Measurements from ENCODE around the gene XRCC5.

XRCC5 gene

GRCh38 chr2:216149741-216150140 is 40.6 kb downstream of the XRCC5 start:
- no peaks in the 10 kb centered on the region for H3K9me3 Mint-ChIP-seq
- no peak for ATAC-seq (replicated peaks; ENCODE audit: extremely low read depth, poor library complexity, severe bottlenecking)
- no peaks in the 10 kb centered on the region for H3K27me3 Mint-ChIP-seq
- H3K4me3 Mint-ChIP-seq: no peak overlapping the region
- peaks cover 39% of the 10 kb centered on the region for H3K4me1 Mint-ChIP-seq
- H3K27ac Mint-ChIP-seq (ENCODE audit: low read depth): no peak overlapping the region
- DNase-seq (ENCODE audit: low spot score in 2 of 2): no peak
- peaks cover 52% of the 10 kb centered on the region for H3K36me3 Mint-ChIP-seq (ENCODE audit: insufficient read depth)

GRCh38 chr2:216151313-216152025 is 42.3 kb downstream of the XRCC5 start:
- no peaks in the 10 kb centered on the region for H3K9me3 Mint-ChIP-seq
- no peak for ATAC-seq (replicated peaks; ENCODE audit: extremely low read depth, poor library complexity, severe bottlenecking)
- no peaks in the 10 kb centered on the region for H3K27me3 Mint-ChIP-seq
- peak overlapping the region; percentile 18 for H3K27ac Mint-ChIP-seq (ENCODE audit: low read depth)
- peaks cover 59% of the 10 kb centered on the region for H3K36me3 Mint-ChIP-seq (ENCODE audit: insufficient read depth)
- H3K4me3 Mint-ChIP-seq: no peak overlapping the region
- H3K4me1 Mint-ChIP-seq: peaks cover 44% of the 10 kb centered on the region
- no peak for DNase-seq (ENCODE audit: low spot score in 2 of 2)

- Mint-ChIP-seq H3K9me3 (no peaks in the 10 kb centered on the region), H3K27ac (ENCODE audit: low read depth) (peak overlapping the region; percentile 19), H3K27me3 (no peaks in the 10 kb centered on the region), H3K4me3 (no peak overlapping the region), H3K36me3 (ENCODE audit: insufficient read depth) (peaks cover 43% of the 10 kb centered on the region), H3K4me1 (peaks cover 40% of the 10 kb centered on the region)
- no peak for DNase-seq (ENCODE audit: low spot score in 2 of 2)
- ATAC-seq (replicated peaks; ENCODE audit: extremely low read depth, poor library complexity, severe bottlenecking): no peak
Observed at GRCh38 chr2:216155954-216156353, 46.8 kb downstream of the XRCC5 start.

GRCh38 chr2:216156822-216157221 is 47.7 kb downstream of the XRCC5 start:
- no peak for DNase-seq (ENCODE audit: low spot score in 2 of 2)
- Mint-ChIP-seq H3K4me3 (no peak overlapping the region), H3K27me3 (no peaks in the 10 kb centered on the region), H3K36me3 (ENCODE audit: insufficient read depth) (peaks cover 46% of the 10 kb centered on the region), H3K9me3 (no peaks in the 10 kb centered on the region), H3K4me1 (peaks cover 37% of the 10 kb centered on the region), H3K27ac (ENCODE audit: low read depth) (peak overlapping the region; percentile 51)
- no peak for ATAC-seq (replicated peaks; ENCODE audit: extremely low read depth, poor library complexity, severe bottlenecking)

- no peak for ATAC-seq (replicated peaks; ENCODE audit: extremely low read depth, poor library complexity, severe bottlenecking)
Observed at GRCh38 chr2:216159144-216159543, 50.0 kb downstream of the XRCC5 start.

GRCh38 chr2:216159646-216160045 is 50.5 kb downstream of the XRCC5 start:
- Mint-ChIP-seq H3K4me1 (peaks cover 32% of the 10 kb centered on the region), H3K9me3 (no peaks in the 10 kb centered on the region), H3K27ac (ENCODE audit: low read depth) (peak overlapping the region; percentile 85), H3K27me3 (no peaks in the 10 kb centered on the region), H3K36me3 (ENCODE audit: insufficient read depth) (peaks cover 59% of the 10 kb centered on the region), H3K4me3 (no peak overlapping the region)
- DNase-seq (ENCODE audit: low spot score in 2 of 2): no peak
- no peak for ATAC-seq (replicated peaks; ENCODE audit: extremely low read depth, poor library complexity, severe bottlenecking)

More at GRCh38 chr2:216159144-216159543, 50.0 kb downstream of the XRCC5 start:
- no peak overlapping the region for H3K4me3 Mint-ChIP-seq
- no peak for DNase-seq (ENCODE audit: low spot score in 2 of 2)
- H3K9me3 Mint-ChIP-seq: no peaks in the 10 kb centered on the region
- no peaks in the 10 kb centered on the region for H3K27me3 Mint-ChIP-seq
- H3K36me3 Mint-ChIP-seq (ENCODE audit: insufficient read depth): peaks cover 54% of the 10 kb centered on the region
- peaks cover 32% of the 10 kb centered on the region for H3K4me1 Mint-ChIP-seq
- H3K27ac Mint-ChIP-seq (ENCODE audit: low read depth): no peak overlapping the region

- Mint-ChIP-seq H3K9me3 (no peaks in the 10 kb centered on the region), H3K27ac (ENCODE audit: low read depth) (no peak overlapping the region), H3K4me1 (peaks cover 26% of the 10 kb centered on the region), H3K36me3 (ENCODE audit: insufficient read depth) (peaks cover 60% of the 10 kb centered on the region), H3K4me3 (no peak overlapping the region), H3K27me3 (no peaks in the 10 kb centered on the region)
- no peak for DNase-seq (ENCODE audit: low spot score in 2 of 2)
- no peak for ATAC-seq (replicated peaks; ENCODE audit: extremely low read depth, poor library complexity, severe bottlenecking)
Observed at GRCh38 chr2:216160786-216161185, 51.6 kb downstream of the XRCC5 start.

GRCh38 chr2:216161967-216162366 is 52.8 kb downstream of the XRCC5 start:
- DNase-seq (ENCODE audit: low spot score in 2 of 2) (no peak), ATAC-seq (replicated peaks; ENCODE audit: extremely low read depth, poor library complexity, severe bottlenecking) (no peak)
- H3K27ac Mint-ChIP-seq (ENCODE audit: low read depth): no peak overlapping the region
- H3K9me3 Mint-ChIP-seq: no peaks in the 10 kb centered on the region
- H3K27me3 Mint-ChIP-seq: no peaks in the 10 kb centered on the region
- H3K36me3 Mint-ChIP-seq (ENCODE audit: insufficient read depth): peaks cover 68% of the 10 kb centered on the region
- H3K4me3 Mint-ChIP-seq: no peak overlapping the region
- H3K4me1 Mint-ChIP-seq: peaks cover 26% of the 10 kb centered on the region

- peaks cover 17% of the 10 kb centered on the region for H3K4me1 Mint-ChIP-seq
- DNase-seq (ENCODE audit: low spot score in 2 of 2) (no peak), ATAC-seq (replicated peaks; ENCODE audit: extremely low read depth, poor library complexity, severe bottlenecking) (no peak)
- no peaks in the 10 kb centered on the region for H3K27me3 Mint-ChIP-seq
- H3K9me3 Mint-ChIP-seq: no peaks in the 10 kb centered on the region
- peaks cover 78% of the 10 kb centered on the region for H3K36me3 Mint-ChIP-seq (ENCODE audit: insufficient read depth)
- H3K4me3 Mint-ChIP-seq: no peak overlapping the region
- H3K27ac Mint-ChIP-seq (ENCODE audit: low read depth): no peak overlapping the region
Observed at GRCh38 chr2:216163518-216163917, 54.4 kb downstream of the XRCC5 start.

GRCh38 chr2:216164087-216164486 is 54.9 kb downstream of the XRCC5 start:
- Mint-ChIP-seq H3K27me3 (no peaks in the 10 kb centered on the region), H3K36me3 (ENCODE audit: insufficient read depth) (peaks cover 82% of the 10 kb centered on the region), H3K4me3 (no peak overlapping the region), H3K4me1 (peaks cover 20% of the 10 kb centered on the region), H3K9me3 (no peaks in the 10 kb centered on the region), H3K27ac (ENCODE audit: low read depth) (no peak overlapping the region)
- DNase-seq (ENCODE audit: low spot score in 2 of 2): no peak
- no peak for ATAC-seq (replicated peaks; ENCODE audit: extremely low read depth, poor library complexity, severe bottlenecking)

GRCh38 chr2:216164576-216164975 is 55.4 kb downstream of the XRCC5 start:
- Mint-ChIP-seq H3K27ac (ENCODE audit: low read depth) (no peak overlapping the region), H3K27me3 (no peaks in the 10 kb centered on the region), H3K36me3 (ENCODE audit: insufficient read depth) (peaks cover 80% of the 10 kb centered on the region), H3K4me1 (peaks cover 18% of the 10 kb centered on the region), H3K9me3 (no peaks in the 10 kb centered on the region), H3K4me3 (no peak overlapping the region)
- no peak for ATAC-seq (replicated peaks; ENCODE audit: extremely low read depth, poor library complexity, severe bottlenecking)
- DNase-seq (ENCODE audit: low spot score in 2 of 2): no peak

- Mint-ChIP-seq H3K36me3 (ENCODE audit: insufficient read depth) (peaks cover 76% of the 10 kb centered on the region), H3K9me3 (no peaks in the 10 kb centered on the region), H3K27ac (ENCODE audit: low read depth) (no peak overlapping the region), H3K4me1 (peaks cover 24% of the 10 kb centered on the region), H3K4me3 (no peak overlapping the region), H3K27me3 (no peaks in the 10 kb centered on the region)
- ATAC-seq (replicated peaks; ENCODE audit: extremely low read depth, poor library complexity, severe bottlenecking): no peak
- no peak for DNase-seq (ENCODE audit: low spot score in 2 of 2)
Observed at GRCh38 chr2:216165711-216166110, 56.6 kb downstream of the XRCC5 start.

- H3K27ac Mint-ChIP-seq (ENCODE audit: low read depth): no peak overlapping the region
- no peak for DNase-seq (ENCODE audit: low spot score in 2 of 2)
- H3K9me3 Mint-ChIP-seq: no peaks in the 10 kb centered on the region
- peaks cover 61% of the 10 kb centered on the region for H3K36me3 Mint-ChIP-seq (ENCODE audit: insufficient read depth)
- ATAC-seq (replicated peaks; ENCODE audit: extremely low read depth, poor library complexity, severe bottlenecking): no peak
- peaks cover 32% of the 10 kb centered on the region for H3K4me1 Mint-ChIP-seq
- H3K4me3 Mint-ChIP-seq: no peak overlapping the region
- H3K27me3 Mint-ChIP-seq: no peaks in the 10 kb centered on the region
Observed at GRCh38 chr2:216169087-216169486, 59.9 kb downstream of the XRCC5 start.
